GM18517 (cell line): ENCODE results near the gene MROH8.

ENCODE experiments used
- ATAC-seq: cut with Tn5 transposase; IDR thresholded peaks from one replicate; pipeline ENCODE4 v1.9.1; 2021; ENCODE audit warnings: mild to moderate bottlenecking, moderate library complexity; ENCODE audit not compliant: unreplicated experiment

Gene MROH8

GRCh38 chr20:37200376-37200775 lies 21.0 kb upstream of the MROH8 start:
- no peak for ATAC-seq

DNA sequence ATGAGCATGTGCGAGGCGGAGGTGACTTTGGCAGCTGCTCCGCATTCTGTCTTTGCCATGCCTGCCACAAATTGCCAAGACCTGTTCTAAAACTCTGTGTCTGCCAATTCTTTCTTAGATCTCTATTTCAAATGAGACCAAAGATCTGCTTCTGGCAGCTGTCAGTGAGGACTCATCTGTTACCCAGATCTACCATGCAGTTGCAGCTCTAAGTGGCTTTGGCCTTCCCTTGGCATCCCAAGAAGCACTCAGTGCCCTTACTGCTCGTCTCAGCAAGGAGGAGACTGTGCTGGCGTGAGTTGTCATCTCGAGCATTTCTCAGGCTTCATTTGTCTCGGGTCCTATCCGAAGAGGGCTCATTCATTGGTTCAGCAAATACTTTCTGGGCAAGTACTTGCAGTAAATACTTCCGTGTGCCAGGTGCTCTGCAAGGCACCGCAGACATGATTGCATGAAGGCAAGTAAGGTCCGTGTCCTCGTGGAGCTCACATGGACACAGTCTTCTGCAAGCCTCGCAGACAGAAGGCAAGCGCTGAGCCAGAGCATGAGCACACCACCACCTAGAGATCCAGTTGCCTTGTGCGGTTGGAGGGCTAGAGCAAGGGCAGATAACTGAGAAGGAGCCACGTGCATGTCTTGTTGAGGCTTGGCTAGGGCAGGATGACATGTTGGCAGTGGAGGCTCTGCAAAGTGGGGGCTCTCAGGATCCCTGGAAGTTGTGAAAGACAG lies 19.7 kb upstream of the MROH8 start:
- ATAC-seq = no peak

GRCh38 chr20:37194621-37195417 lies 15.5 kb upstream of the MROH8 start:
- no peak for ATAC-seq

DNA sequence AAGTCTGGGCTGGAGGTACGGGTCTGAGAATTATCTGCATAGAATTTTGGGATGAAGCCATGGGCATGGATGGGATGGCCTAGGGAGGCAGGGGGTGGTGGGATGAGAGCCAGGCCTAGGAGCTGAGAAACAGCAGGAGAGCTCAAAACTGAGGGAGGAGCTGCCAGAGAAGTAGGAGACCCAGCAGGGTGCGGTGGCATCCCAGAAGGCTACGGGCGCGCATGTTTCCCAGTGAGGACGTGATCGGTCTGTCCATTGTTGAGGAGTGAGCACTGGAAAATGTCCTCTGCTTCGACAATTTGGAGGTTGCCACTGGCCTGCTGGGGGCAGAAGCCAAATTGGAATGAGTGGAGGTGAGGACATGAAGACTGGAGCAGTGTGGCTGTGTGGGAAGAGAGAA lies 14.5 kb upstream of the MROH8 start:
- ATAC-seq = no peak

DNA sequence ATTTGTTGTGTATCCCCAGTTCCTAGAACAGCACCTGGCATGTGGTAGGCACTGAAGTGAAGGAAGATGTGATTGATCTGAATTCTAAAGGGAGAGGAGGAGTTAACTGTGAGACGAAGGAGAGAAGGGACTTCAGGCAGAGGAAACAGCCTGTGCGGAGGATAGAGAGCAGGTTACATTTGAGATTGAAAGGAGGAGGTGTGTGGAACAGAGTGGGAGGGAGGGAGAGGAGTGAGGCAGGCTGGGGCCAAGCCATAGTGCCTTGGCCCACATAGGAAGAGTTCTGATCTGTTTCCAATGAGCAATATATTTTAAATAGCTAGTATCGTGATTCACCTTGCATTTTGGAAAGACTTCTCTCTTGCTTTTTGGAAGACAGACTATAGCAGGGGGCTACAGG lies 13.9 kb upstream of the MROH8 start:
- ATAC-seq = no peak

DNA sequence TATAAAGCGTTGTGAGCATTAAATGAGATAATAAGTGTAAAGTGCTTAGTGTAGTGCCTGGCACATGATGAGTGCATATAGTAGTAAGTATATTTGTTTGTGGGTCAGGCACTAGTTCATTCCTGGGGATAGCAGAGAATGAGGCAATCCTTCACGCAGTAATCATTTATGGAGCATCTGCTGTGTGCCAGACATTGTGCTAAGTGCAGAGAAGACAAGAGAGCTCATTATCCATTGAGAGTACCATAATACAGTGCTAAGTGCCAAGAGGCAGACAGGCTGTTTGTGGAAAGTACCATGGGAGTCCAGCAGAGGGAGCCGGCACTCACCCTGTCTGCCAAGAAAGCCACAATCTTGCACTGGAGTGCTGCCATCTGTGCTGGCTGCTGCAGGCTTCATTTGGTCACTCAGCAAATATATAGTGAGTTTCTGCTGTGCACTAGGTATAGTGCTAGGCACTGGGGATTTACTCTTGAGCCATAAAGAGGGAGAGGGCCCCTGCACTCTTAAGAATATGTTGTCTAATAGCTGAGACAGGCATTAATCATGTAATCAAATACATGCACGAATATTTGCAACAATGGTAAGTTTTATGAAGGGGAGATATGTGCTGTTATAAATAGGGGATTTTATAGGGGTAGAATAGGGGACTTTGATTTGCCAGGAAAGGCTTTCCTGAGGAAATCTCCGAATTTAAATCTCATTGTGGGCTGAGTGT lies 12.9 kb upstream of the MROH8 start:
- ATAC-seq = peak; percentile 57

- no peak for ATAC-seq
Measured at GRCh38 chr20:37190354-37191112, 11.2 kb upstream of the MROH8 start.

DNA sequence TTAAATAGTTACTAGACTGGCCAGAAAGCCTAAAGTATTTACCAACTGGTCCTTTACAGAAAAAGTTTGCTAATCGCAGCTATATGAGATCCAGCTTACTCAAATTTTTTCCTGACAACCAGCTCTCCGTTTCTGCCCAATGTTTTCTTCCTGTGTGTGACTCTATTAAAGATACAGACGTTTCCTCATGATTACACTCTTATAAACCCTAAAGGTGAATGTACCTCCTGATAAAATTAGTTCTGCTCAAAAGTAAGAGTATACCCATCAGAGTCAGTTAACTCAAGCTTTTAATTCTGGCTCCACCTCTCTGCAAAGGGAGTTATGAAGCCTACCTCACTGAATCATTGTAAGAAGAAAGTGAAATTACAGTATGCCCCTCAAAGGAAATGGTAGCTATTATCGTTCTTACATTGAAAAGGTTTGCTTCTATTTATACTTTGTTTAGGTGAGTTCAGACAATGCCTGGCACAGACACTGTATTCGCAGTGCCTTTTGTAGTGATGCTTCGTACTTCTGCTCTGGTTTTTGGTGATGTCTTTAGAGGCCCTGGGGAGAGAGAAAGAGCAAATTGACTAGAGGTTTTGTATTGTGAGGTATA lies 10.2 kb upstream of the MROH8 start:
- ATAC-seq = no peak

DNA sequence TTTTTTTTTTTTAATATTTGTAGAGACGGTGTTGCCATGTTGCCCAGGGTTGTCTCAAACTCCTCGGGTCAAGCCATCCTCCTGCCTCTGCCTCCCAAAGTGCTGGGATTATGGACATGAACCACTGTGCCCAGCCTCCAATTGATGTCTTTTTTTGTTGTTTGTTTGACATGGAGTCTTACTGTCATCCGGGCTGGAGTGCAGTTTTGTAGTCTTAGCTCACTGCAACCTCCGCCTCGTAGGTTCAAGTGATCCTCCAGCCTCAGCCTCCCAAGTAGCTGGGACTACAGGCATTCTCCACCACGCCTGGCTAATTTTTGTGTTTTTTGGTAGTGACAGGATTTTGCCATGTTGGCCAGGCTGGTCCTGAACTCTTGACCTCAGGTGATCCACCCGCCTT lies 9.4 kb upstream of the MROH8 start:
- ATAC-seq = no peak

DNA sequence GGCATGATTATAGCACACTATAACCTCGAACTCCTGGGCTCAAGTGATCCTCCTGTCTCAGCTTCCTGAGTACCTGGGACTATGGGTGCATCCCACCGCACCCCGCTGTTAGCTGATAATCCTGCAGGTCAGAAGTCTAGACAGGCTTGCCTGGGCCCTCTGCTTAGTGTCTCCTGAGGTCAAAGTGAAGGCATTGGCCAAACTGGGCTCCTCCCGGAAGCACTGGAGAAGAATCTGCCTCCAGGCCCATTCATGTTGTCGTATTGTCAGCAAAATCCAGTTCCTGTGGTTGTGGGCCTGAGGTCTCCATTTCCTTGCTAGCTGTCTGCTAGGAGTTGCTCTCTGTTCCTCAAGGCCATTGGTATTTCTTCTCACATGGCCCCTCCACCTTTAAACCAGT lies 6.3 kb upstream of the MROH8 start:
- ATAC-seq = no peak

DNA sequence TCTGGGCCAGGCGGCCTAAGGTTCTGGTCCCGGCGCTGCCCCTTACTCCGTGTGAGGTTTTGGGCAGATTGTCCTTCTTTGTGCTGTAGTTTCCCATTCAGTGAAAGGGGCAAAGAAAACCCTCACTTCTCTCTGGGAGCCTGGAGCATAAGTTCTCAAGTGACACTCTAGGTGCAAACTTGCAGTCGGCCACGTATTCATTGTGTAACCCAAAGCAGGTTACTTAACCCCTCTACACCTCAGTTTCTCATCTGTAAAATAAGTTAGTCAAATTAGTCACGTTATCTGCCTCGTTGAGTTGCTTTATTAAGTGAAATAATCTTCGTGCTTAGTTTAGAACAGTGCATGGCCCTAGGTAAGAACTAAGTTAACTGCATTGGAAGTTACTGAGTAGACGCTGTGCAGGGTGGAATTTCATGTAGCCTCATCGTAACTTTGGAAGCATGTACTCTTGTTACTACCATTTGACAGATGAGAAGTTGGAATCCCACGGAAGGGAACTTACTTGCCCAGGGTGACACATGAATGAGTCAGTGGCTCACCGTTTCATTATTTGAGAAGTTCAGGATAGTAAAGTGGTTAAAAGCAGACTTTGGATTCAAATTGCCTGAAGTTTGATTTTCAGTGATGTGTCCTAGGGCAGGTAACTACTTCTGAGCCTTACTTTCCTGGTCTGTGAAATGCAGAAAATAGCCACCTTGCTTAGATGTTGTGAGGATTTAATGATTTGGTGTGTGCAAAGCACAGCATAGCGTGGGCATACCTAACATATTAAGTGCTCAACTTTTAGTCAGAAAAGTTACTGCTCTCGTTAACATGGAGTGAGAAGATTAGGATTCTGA lies 556 bp upstream of the MROH8 start:
- no peak for ATAC-seq

DNA sequence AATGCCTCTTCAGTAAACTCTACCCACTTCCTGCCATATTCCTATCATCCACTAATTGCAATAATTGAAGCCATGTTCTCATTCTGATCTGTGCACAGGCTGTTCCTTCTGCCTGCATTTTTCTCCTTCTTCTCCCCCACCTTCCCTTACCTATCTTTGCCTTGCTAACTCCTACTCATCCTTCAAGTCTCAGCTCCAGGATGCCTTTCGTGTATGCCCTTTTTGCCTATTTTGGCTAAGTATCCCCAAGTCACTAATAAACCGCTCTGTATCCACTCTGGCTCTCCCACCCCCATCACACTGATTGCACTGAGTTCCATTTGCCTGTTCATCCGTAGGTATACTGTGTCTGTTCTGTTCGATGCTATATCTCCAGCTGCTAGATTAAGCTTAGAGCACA lies 6.5 kb downstream of the MROH8 start:
- ATAC-seq = no peak

DNA sequence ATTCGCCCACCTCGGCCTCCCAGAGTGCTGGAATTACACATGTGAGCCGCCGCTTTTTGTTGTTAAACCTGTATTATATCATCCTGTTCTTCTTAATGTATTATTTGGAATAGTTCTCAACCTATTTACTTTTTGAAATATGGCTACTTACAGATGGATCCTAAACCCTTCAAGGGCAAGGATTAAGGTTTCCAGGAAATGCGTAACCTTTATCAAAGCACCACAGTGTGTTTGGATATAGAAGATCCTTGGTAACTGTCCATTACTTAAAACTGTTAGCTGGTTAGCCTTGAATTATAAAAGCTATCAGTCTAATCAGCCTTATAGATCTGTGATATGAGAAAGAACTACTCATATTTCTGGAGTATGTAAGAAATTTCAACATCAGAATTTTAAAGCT lies 12.5 kb downstream of the MROH8 start:
- no peak for ATAC-seq

- ATAC-seq = no peak
Measured at GRCh38 chr20:37165031-37165430, 14.3 kb downstream of the MROH8 start.

DNA sequence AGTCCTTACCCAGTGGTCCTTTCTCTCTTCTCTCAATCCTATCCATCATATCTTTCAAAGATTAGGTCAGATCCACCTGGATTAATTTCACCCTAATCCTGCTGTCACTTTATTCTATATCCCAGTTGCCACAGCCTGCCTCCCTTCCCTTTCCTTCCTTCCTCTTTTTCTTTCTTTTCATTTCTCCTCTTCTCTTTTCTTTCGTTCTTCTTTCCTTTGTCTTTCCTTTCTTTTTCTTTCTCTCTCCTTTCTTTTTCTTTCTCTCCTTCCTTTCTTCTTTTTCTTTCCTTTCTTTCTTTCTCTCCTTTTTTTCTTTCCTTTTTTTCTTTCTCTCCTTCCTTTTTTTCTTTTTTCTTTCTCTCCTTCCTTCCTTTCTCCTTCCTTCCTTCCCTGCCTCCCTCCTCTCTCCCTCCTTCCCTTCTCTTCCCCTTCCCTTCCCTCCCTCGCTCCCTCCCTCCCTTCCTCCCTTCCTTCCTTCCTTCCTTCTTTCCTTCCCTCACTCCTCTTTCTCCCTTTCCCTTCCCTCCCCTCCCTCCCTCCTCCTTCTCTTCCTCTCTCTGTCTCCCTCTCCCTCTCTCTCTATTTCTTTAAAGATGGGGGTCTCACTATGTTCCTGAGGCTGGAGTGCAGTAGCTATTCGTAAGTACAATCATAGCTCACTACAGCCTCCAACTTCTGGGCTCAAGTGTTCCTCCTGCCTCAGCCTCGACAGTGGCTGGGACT lies 15.4 kb downstream of the MROH8 start:
- no peak for ATAC-seq

- ATAC-seq = no peak
Measured at GRCh38 chr20:37162646-37163045, 16.7 kb downstream of the MROH8 start.

DNA sequence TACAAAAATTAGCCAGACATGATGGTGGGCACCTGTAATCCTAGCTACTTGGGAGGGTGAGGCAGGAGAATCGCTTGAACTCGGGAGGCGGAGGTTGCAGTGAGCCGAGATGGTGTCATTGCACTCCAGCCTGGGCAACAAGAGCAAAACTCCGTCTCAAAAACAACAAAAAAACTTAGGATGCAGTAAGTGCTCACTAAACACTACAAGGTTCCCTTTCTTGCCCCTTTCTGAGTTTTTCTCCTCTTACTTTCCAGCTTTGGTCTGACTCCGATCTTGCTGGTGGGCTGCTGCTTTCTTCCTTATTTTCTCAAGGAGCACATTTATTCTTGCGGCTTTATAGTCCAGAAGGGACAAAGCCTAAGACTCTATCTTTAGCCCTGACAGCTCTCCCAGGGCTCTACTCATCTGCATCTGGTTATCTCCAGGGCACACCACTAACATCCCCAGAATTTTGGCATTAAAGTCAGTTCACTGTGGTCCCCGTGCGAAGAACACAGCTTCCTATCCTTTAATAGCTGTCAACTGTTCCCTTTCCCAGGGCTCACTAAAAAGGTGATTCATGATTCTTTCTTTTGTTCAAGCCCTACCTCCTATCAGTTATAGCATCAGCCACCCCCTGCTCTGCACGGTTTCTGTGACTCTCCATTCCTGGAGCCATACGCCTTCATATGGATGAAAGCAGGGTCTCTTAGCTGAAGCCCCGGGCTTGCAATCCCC lies 17.4 kb downstream of the MROH8 start:
- no peak for ATAC-seq

GRCh38 chr20:37160683-37161082 lies 18.7 kb downstream of the MROH8 start:
- ATAC-seq = no peak

- no peak for ATAC-seq
Measured at GRCh38 chr20:37158248-37158647, 21.1 kb downstream of the MROH8 start.
